NCI-H510A (cell line): ENCODE results near the gene NRCAM.

ENCODE experiments used
- DNase-seq: peaks from one replicate; lab custom pipeline; 2025; lab: John Stamatoyannopoulos, UW

Gene NRCAM

GRCh38 chr7:108424013-108424412 lies 32.2 kb downstream of the NRCAM start:
- no peak for DNase-seq

DNA sequence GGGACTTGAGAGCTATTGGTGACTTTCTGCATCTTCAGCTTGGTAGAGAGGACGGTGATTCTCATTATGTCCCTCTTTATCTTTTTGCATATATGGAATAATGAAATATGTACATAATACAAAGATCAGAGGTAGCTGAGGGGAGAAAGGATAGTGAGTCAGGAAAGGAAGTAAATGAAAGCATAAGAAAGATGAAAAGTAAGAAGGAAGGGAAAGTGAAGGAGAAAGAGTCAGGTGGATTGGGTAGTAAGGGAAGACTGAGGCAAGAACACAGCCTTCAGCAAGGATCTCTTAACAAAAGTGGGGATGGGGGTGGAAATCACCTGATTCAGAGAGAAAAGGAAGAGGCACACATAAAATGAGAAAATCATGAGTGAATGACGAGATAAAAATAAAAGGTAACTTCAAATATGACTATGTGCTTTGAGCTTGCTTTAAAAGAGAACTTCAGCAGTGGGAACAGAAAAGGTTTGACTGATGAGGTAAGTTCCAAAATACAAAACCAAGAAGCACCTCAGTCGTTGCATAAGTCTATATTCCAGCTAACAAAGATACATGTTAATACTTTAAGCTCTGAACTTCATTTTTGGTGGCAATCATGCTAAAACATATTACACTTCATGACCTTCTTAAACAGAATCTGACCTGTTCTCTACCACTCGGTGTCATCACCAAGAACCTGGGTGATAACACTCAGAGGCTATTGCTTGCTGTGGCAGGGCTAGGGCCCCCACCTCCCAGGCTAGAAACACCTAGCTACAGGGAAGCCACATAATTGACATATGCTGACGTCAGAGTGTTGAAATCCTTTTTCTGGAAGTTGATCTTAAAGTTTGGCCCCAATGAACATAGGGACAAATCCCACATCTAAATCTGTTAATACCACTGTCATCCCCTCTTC lies 32.9 kb downstream of the NRCAM start:
- no peak for DNase-seq

GRCh38 chr7:108421720-108422331 lies 34.4 kb downstream of the NRCAM start:
- DNase-seq, result no peak

DNA sequence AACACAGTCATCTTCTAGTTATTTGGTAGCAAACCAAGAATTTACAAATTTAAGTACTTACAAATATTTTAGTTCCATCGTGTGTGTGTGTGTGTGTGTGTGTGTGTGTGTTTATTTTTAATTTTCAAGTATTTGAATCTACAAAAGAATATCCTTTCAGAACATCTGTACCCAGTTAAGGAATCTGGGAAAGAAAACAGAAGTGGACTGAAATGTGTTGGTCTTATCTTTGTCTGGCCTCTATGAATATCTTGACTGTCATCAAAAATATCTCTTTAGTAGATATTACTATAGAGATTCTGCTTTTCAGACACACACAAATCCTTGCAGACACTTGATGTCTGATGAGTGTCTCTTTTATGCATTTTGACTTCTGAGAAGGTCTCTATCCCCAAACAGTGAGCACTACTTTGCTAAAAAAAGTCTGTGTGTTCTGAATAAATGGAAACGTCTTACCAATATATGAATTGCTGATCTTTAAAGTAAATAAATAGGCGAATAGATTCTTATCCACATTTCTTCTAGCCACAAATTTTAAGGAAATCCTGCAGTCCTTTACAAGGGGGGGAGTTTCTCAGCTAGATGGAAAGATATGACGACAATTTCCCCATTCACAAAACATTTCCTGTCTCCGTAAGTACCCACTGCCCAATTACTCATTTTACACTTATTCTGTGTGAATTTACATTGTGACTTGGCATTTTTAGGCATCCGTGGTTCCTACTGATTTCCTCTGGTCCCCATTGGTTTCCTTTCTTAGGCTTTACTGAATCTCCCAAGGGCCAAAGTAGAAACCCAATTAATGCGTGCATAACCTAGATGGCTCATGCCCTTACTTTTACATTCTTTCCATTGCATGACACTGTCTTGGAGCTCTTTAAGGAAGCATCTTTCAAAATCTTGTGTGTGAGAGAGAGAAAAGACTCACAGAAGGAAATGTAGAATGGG lies 36.0 kb downstream of the NRCAM start:
- DNase-seq, result no peak

DNA sequence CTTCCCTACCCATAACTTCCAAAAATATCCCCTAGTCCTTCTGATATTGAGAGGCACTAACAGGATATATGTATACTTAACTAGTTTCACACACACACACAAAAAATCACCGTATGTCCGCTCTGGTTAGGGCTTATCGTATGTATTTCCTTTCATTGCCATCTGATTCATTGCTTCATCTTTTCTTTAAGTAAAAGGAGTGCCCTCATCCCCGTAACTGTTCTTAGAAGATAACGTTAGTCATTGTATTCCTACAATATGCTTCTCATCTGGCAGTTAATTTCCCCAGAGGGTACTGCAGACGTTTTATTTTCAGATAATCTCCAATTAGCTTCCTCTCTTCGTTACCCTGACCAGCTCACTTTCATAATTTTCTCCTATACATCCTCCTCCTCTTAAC lies 37.3 kb downstream of the NRCAM start:
- DNase-seq, result no peak

DNA sequence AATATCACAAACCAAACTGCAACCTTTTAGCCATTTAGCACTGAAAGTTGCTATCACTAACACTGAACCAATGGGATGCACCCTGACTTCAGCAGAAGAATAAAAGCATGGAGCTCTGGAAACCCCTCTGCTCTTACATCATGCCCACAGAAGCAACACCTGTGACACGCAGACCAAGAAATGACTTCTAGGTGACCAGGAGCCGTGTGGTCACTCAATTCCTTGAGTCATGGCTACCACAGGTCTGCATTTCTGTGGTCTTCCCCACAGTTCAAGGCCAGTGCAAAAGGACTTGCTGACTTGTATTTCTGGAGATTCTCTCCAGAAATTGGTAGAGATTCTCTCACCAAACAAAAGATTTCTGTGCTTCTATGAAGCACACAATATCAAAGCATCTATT lies 38.3 kb downstream of the NRCAM start:
- DNase-seq, result no peak

- no peak for DNase-seq
These were observed 39.1 kb downstream of the NRCAM start for GRCh38 chr7:108417144-108417543.

GRCh38 chr7:108415821-108416536 lies 40.3 kb downstream of the NRCAM start:
- no peak for DNase-seq

DNA sequence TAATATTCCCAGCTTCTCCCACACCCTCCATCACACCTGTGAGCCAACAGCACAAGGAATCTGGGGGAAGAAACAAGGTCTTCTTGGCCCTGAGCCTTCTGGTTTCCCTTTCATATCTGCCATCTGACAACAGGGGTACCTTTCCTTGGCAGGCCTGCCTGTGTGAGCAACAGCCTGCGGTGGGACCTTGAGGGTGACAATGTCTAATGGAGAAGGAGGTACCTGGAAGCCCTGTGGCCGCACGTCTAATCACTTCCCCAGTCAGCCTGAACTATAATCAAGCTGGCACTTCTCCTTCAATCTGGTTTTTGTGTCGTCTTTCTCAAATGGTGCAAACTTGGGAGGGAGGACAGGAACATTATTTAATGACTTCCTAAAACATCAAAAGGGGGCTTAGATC lies 41.2 kb downstream of the NRCAM start:
- no peak for DNase-seq

DNA sequence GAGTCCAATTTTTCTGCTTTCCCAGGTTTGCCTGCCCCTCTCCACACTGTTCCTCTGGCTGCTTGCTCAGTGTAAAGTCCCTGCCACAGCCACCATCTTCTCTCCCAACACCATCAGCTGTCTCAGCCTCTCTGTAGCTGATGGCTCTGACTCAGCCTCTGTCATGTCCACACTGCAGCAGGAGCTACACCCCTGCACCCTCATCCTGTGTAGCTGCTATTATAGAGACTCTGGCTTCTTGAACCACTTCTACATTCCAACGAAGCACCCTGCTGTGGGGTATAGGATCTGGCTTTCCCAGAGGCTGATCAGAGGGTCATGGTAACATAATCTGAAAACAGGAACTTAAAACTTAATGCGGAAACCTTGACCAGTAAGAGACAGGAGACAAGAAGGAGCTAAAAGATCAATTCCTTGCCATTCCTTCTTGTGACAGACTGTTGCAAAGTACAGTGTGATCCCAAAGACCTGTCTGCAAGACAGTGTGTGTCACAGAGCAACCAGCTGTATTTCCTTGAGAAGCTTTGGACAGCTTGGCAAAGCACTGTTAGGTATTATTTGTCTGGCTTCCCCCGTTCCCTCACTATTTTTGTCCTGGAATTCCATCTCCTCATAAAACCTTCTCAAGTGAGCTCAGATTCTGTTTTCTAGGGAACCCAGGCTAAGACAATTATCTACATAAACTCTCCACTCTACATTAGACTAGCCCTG lies 42.3 kb downstream of the NRCAM start:
- no peak for DNase-seq

- DNase-seq, result no peak
These were observed 42.9 kb downstream of the NRCAM start for GRCh38 chr7:108413337-108413736.

DNA sequence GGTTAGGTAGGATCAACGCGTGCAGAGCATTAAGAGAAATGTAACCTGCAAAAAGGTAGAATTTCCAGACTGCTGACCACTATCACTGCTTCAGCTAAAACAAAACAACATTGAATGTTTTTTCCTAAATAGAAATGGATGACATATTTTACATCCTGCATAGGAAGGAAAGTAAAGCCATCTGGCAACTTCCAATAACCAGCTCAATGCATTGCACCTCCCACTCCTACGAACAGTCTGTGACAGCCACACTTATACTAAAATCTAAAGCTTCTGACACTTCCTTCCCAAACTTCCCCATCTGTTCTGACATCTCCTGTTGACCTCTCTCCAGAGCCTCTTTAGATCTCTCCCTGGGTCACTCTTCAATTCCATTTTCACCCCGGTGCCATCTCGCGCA lies 47.1 kb downstream of the NRCAM start:
- DNase-seq, result no peak

DNA sequence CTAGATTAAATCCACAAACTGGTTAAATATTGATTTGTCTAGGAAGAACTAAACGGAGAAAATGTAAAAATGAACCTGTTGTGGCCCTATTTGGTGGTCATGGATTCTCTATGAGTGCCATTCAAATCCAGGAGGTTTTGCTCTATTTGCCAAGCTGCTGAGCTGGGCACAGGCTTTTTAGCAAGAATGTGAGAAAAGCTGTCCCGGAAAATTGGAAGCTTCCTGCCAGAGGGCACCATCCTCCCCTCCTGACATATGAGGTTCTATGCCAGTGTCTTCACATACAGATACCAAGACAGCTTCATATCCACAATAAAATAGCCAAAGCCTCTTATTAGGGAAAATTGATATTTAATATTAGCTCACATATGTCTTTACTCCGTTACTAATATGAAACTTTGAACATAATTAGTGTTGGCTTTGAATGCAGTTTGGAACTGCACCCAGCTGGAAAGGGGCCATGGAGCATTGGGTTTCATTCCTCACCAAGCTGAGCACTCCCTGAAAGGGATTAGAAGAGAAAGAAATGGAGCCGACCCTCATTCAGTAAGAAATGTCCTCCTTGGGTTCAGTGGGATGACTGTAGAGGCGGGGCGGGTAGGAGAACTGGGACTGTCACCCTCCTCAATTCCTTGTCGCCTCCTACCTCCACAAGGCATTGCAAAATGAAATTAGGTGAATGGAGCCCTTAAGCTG lies 47.8 kb downstream of the NRCAM start:
- no peak for DNase-seq

DNA sequence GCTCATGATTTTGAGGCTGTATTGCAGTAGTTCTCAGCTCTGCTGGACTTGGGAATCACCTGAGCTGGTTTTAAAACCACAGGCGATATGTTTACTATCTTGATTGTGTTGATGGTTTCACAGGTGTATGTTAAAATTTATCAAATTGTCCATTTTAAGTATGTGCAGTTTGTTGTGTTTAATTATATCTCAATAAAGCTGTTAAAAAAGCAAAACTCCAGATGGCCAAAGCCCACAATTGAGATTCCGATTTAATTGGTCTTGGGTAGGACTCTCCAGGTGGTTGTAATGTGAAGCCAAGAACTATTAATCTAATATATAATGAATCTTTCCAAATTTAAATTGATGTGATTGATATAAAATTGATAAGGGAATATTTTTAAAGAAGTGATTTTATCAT lies 48.6 kb downstream of the NRCAM start:
- DNase-seq, result no peak

DNA sequence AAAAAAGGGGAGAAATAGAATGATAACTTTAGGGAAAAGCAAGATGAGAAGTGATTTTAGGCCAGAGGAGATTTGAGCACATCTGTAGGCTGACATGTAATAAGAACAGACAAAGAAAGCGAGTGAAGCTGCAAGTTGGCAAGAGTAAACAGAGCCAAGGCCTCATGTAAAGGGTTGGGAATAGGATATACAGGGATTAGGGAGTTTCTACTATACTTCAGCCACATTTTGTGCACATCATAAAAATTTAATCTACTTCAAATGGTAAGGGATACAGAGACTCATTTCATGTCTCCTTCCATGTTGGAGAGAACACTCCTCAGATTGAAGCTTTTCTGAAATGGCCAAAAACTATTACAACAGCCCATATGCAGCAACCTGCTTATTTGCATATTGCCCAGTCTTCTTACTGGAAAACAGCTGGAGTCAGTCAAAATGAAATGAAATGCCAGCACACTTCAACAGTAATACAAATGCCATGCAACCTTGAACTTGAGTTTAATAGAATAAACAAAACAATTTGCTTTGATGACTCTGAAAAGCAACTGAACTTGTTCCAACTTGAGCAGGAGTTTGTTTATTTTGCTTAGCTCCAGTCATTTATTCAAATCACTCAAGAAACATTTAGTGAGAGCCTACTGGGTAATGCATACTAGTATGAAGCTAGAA lies 49.9 kb downstream of the NRCAM start:
- no peak for DNase-seq

DNA sequence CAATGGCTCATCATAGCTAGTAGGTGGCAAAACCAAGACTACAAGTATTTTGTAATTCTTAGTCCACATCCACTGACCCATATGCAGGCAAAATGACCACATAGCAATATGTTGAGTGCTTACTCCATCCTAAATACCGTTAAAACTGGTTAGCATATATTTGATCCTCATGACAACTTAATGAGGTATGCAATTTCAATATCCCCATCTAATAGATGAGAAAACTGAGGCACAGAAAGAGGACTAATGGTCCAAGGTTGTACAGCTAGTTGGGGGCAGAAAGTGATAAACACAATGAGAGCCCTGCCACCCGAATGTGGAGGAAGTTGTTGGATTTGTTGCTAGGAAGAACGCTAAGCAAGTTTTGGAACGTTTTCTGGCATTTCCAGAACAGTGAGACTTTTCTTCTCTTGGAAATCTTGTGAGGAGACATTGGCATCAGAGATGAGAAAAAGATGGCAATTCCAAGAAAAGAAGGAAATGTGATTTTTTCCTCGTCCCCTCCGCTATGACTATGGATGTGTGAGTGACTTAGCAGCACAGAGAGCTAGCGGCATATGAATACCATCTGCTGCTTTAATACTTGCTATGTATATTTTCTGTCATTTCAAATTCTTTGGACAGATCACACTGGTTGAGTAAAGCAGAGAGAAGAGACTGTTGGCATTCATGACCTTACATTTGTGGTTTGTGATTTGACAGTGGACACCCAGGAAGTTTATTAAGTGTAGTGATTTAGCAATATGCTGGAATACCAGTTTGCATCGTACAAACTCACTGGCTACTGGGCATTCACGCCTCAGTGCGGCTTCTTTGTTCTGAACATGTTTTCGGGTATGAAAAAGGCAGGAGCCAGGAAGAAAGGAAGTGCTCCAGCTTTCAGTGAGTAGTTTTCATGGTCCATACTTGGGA lies 51.5 kb downstream of the NRCAM start:
- no peak for DNase-seq

- DNase-seq, result no peak
These were observed 52.5 kb downstream of the NRCAM start for GRCh38 chr7:108403597-108404217.

- no peak for DNase-seq
These were observed 53.4 kb downstream of the NRCAM start for GRCh38 chr7:108402865-108403264.
